ENCODE results near the gene LRRC53.

The LRRC53 gene

GRCh38 chr1:74432325-74432724, 80.1 kb downstream of the LRRC53 start:
- no peaks in the 10 kb centered on the region for H3K36me3 ChIP-seq (ENCODE audit: low read depth)
- H3K9me3 ChIP-seq (ENCODE audit: severe bottlenecking) = no peaks in the 10 kb centered on the region
- DNase-seq (ENCODE audit: low spot score) (no peak), ATAC-seq (ENCODE audit: low read depth) (no peak)
- no peaks in the 10 kb centered on the region for H3K4me1 ChIP-seq (ENCODE audit: insufficient read depth, poor library complexity, severe bottlenecking)
- no peak overlapping the region for H3K27ac ChIP-seq (ENCODE audit: poor library complexity, severe bottlenecking)
- no peak overlapping the region for H3K4me3 ChIP-seq (ENCODE audit: severe bottlenecking)
- H3K27me3 ChIP-seq (ENCODE audit: insufficient read depth, poor library complexity, severe bottlenecking) = peaks cover 5% of the 10 kb centered on the region
- TF ChIP-seq CTCF (IDR thresholded peaks at IDR 0.05; ENCODE audit: poor library complexity, severe bottlenecking) = no peak

- ATAC-seq (ENCODE audit: low read depth) (no peak), DNase-seq (ENCODE audit: low spot score) (no peak)
- peaks cover 5% of the 10 kb centered on the region for H3K27me3 ChIP-seq (ENCODE audit: insufficient read depth, poor library complexity, severe bottlenecking)
- H3K36me3 ChIP-seq (ENCODE audit: low read depth) = no peaks in the 10 kb centered on the region
- no peak for TF ChIP-seq CTCF (IDR thresholded peaks at IDR 0.05; ENCODE audit: poor library complexity, severe bottlenecking)
- no peaks in the 10 kb centered on the region for H3K9me3 ChIP-seq (ENCODE audit: severe bottlenecking)
- no peak overlapping the region for H3K27ac ChIP-seq (ENCODE audit: poor library complexity, severe bottlenecking)
- H3K4me1 ChIP-seq (ENCODE audit: insufficient read depth, poor library complexity, severe bottlenecking) = no peaks in the 10 kb centered on the region
- no peak overlapping the region for H3K4me3 ChIP-seq (ENCODE audit: severe bottlenecking)
Observed at GRCh38 chr1:74431531-74431930, 80.9 kb downstream of the LRRC53 start.

- Histone ChIP-seq H3K9me3 (ENCODE audit: severe bottlenecking) (no peaks in the 10 kb centered on the region), H3K4me3 (ENCODE audit: severe bottlenecking) (no peak overlapping the region), H3K36me3 (ENCODE audit: low read depth) (no peaks in the 10 kb centered on the region), H3K4me1 (ENCODE audit: insufficient read depth, poor library complexity, severe bottlenecking) (no peaks in the 10 kb centered on the region), H3K27me3 (ENCODE audit: insufficient read depth, poor library complexity, severe bottlenecking) (peaks cover 5% of the 10 kb centered on the region), H3K27ac (ENCODE audit: poor library complexity, severe bottlenecking) (no peak overlapping the region)
- TF ChIP-seq CTCF (IDR thresholded peaks at IDR 0.05; ENCODE audit: poor library complexity, severe bottlenecking) = no peak
- DNase-seq (ENCODE audit: low spot score) (no peak), ATAC-seq (ENCODE audit: low read depth) (no peak)
Observed at GRCh38 chr1:74430342-74430934, 82.0 kb downstream of the LRRC53 start.

- no peak for DNase-seq (ENCODE audit: low spot score)
- Histone ChIP-seq H3K4me3 (ENCODE audit: severe bottlenecking) (no peak overlapping the region), H3K9me3 (ENCODE audit: severe bottlenecking) (no peaks in the 10 kb centered on the region), H3K36me3 (ENCODE audit: low read depth) (no peaks in the 10 kb centered on the region), H3K4me1 (ENCODE audit: insufficient read depth, poor library complexity, severe bottlenecking) (no peaks in the 10 kb centered on the region), H3K27me3 (ENCODE audit: insufficient read depth, poor library complexity, severe bottlenecking) (peaks cover 5% of the 10 kb centered on the region), H3K27ac (ENCODE audit: poor library complexity, severe bottlenecking) (no peak overlapping the region)
- no peak for TF ChIP-seq CTCF (IDR thresholded peaks at IDR 0.05; ENCODE audit: poor library complexity, severe bottlenecking)
- ATAC-seq (ENCODE audit: low read depth) = no peak
Observed at GRCh38 chr1:74429580-74429979, 82.8 kb downstream of the LRRC53 start.

- Histone ChIP-seq H3K27ac (ENCODE audit: poor library complexity, severe bottlenecking) (no peak overlapping the region), H3K27me3 (ENCODE audit: insufficient read depth, poor library complexity, severe bottlenecking) (peaks cover 5% of the 10 kb centered on the region), H3K4me3 (ENCODE audit: severe bottlenecking) (no peak overlapping the region), H3K9me3 (ENCODE audit: severe bottlenecking) (no peaks in the 10 kb centered on the region), H3K4me1 (ENCODE audit: insufficient read depth, poor library complexity, severe bottlenecking) (no peaks in the 10 kb centered on the region), H3K36me3 (ENCODE audit: low read depth) (no peaks in the 10 kb centered on the region)
- DNase-seq (ENCODE audit: low spot score) = no peak
- TF ChIP-seq CTCF (IDR thresholded peaks at IDR 0.05; ENCODE audit: poor library complexity, severe bottlenecking) = no peak
- ATAC-seq (ENCODE audit: low read depth) = no peak
Observed at GRCh38 chr1:74427681-74428080, 84.7 kb downstream of the LRRC53 start.

Data from RWPE2 (cell line).